Measurements from ENCODE around the gene PNMA1.

Gene PNMA1

DNA sequence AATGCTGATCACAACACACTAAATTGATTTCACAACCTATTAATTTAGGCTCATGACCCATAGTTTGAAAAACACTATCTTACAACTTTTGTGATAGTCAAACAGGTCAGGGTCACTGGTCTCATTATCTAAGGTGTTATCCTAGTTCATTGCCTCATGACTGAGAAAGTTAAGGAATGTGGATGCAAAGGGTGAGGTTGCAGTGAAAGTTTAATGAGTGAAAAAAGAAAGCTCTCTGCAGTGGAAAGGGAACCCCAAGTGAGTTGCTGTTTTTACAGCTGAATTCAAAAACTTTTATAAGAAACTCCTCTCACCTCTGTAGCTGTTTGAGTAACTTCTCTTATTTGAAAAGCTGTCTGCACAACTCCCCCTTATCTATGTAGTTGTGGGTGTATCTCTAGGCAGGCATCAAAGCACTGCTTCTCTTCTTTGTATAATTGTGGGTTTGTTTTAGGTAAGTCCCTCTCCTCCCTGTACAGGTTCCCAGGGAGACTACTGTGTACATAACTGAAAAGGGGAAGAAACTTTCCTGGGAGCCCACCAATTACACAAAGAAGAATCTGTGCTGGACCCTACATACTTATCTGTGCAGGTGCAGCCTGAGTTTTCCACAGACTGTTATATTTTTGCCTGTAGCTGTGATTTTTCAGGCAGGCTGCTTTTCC, 50.5 kb downstream of the PNMA1 start:
- Histone ChIP-seq H3K4me1 (ENCODE audit: low read depth, poor library complexity, severe bottlenecking) (no peaks in the 10 kb centered on the region), H4K20me1 (ENCODE audit: insufficient read depth) (no peaks in the 10 kb centered on the region), H3K4me2 (no peak overlapping the region), H3K79me2 (ENCODE audit: insufficient read depth, low read depth) (no peaks in the 10 kb centered on the region), H3K27me3 (ENCODE audit: insufficient read depth, low read depth) (no peaks in the 10 kb centered on the region), H3K9ac (no peak overlapping the region), H3K27ac (no peak overlapping the region), H2AFZ (ENCODE audit: low read depth) (no peak overlapping the region), H3K4me3 (IDR thresholded peaks at IDR 0.05; ENCODE audit: insufficient read depth, low read depth, low read length) (no peak overlapping the region), H3K36me3 (ENCODE audit: insufficient read depth) (no peaks in the 10 kb centered on the region)
- TF ChIP-seq, protein P1, sequence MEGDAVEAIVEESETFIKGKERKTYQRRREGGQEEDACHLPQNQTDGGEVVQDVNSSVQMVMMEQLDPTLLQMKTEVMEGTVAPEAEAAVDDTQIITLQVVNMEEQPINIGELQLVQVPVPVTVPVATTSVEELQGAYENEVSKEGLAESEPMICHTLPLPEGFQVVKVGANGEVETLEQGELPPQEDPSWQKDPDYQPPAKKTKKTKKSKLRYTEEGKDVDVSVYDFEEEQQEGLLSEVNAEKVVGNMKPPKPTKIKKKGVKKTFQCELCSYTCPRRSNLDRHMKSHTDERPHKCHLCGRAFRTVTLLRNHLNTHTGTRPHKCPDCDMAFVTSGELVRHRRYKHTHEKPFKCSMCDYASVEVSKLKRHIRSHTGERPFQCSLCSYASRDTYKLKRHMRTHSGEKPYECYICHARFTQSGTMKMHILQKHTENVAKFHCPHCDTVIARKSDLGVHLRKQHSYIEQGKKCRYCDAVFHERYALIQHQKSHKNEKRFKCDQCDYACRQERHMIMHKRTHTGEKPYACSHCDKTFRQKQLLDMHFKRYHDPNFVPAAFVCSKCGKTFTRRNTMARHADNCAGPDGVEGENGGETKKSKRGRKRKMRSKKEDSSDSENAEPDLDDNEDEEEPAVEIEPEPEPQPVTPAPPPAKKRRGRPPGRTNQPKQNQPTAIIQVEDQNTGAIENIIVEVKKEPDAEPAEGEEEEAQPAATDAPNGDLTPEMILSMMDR (conservative IDR thresholded peaks at IDR 0.05; ENCODE audit: low read depth, low read length) = no peak

DNA sequence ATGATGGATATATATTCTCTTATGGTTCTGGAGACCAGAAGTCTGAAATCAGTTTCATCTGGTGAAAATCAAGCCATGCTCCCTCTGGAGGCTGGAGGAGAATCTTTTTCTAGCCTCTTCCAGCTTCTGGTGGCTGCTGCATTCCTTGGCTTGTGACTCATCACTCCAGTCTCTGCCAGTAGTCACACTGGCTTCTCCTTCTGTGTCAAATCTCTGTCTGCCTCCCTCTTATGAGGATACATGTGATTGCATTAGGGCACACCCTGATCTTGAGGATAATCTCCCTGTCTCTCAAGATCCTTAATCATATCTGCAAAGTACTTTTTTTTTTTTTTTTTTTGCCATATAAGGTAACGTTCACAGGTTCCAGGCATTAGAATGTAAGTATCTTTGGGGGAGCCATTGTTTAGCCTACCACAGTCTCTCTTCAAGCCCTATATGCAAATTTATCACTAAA, 51.7 kb downstream of the PNMA1 start:
- Histone ChIP-seq H3K4me1 (ENCODE audit: low read depth, poor library complexity, severe bottlenecking) (no peaks in the 10 kb centered on the region), H3K4me3 (IDR thresholded peaks at IDR 0.05; ENCODE audit: insufficient read depth, low read depth, low read length) (no peak overlapping the region), H3K27me3 (ENCODE audit: insufficient read depth, low read depth) (no peaks in the 10 kb centered on the region), H3K9ac (no peak overlapping the region), H3K27ac (no peak overlapping the region), H3K36me3 (ENCODE audit: insufficient read depth) (no peaks in the 10 kb centered on the region), H3K4me2 (no peak overlapping the region), H4K20me1 (ENCODE audit: insufficient read depth) (no peaks in the 10 kb centered on the region), H2AFZ (ENCODE audit: low read depth) (no peak overlapping the region), H3K79me2 (ENCODE audit: insufficient read depth, low read depth) (no peaks in the 10 kb centered on the region)
- TF ChIP-seq, protein P1 (conservative IDR thresholded peaks at IDR 0.05; ENCODE audit: low read depth, low read length) = 0 out of 2 replicates have a peak, but pooled peaks have one; percentile 12

DNA sequence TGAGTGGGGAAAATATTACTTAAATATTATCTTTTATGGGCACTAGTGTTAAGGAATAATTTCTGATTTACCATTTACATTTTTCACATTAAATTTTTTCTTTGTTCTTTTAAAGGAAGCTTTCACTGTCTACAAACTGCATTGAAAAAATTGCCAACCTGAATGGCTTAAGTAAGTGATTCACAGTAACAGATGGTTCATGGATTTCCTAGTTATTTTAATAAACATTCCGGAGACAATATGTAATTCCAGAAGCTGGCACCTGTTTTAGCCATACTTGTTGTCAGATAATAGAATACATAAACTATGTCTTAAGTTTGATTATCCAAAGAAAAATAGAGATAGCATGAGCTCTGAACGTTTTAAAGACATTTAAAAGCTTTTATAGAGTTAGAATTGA, 52.3 kb downstream of the PNMA1 start:
- Histone ChIP-seq H3K27ac (no peak overlapping the region), H2AFZ (ENCODE audit: low read depth) (no peak overlapping the region)

More for the DNA sequence above, 52.3 kb downstream of the PNMA1 start:
- TF ChIP-seq, protein P1 (conservative IDR thresholded peaks at IDR 0.05; ENCODE audit: low read depth, low read length) = no peak
- Histone ChIP-seq H3K27me3 (ENCODE audit: insufficient read depth, low read depth) (no peaks in the 10 kb centered on the region), H3K9ac (no peak overlapping the region), H3K36me3 (ENCODE audit: insufficient read depth) (no peaks in the 10 kb centered on the region), H3K4me1 (ENCODE audit: low read depth, poor library complexity, severe bottlenecking) (no peaks in the 10 kb centered on the region), H3K79me2 (ENCODE audit: insufficient read depth, low read depth) (no peaks in the 10 kb centered on the region), H3K4me2 (no peak overlapping the region), H3K4me3 (IDR thresholded peaks at IDR 0.05; ENCODE audit: insufficient read depth, low read depth, low read length) (no peak overlapping the region), H4K20me1 (ENCODE audit: insufficient read depth) (no peaks in the 10 kb centered on the region)

Measured in KMS-11 (cell line).